Measurements from ENCODE around the gene KCTD15.

- TF ChIP-seq CTCF (IDR thresholded peaks at IDR 0.05; ENCODE audit: low read length) (no peak), EZH2 (IDR thresholded peaks at IDR 0.05; ENCODE audit: borderline replicate concordance, low read length) (no peak)
These were observed 23.5 kb downstream of the KCTD15 start for GRCh38 chr19:33819880-33820781.
